PC-9 (cell line): ENCODE results near the gene ANXA7.

ENCODE experiments used
- EZH2 ChIP-seq: fragments of 200-600 bp; sonication (generic); IDR thresholded peaks from 2 replicates; pipeline ENCODE4 v1.8.0; 2017; ENCODE audit warnings: antibody characterized with exemption, low read depth
- TF ChIP-seq, protein P1 (sequence below): fragments of 200-600 bp; sonication (generic); conservative IDR thresholded peaks from 2 replicates; pipeline ENCODE4 v1.6.1; 2017; ENCODE audit warnings: mixed run types, antibody characterized with exemption, mild to moderate bottlenecking, moderate library complexity

DNA sequence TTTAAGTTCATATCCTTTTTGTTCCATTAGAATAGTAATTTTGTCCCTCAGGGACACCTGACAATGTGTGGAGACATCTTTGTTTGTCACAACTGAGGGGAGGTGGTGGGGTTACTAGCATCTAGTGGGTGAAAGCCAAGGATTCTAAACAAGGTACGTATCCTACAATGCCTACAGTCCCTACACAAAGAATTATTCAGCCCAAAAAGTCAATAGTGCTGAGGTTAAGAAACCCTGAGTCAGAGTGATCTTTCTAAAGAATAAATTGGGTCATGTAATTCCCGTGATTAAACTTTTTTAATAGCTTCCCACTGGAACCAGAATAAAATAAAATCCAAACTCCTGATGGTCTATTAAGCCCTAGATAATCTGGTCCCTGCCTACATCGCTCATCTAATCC is 2.7 kb upstream of the ANXA7 start:
- no peak for TF ChIP-seq EZH2
- TF ChIP-seq, protein P1, sequence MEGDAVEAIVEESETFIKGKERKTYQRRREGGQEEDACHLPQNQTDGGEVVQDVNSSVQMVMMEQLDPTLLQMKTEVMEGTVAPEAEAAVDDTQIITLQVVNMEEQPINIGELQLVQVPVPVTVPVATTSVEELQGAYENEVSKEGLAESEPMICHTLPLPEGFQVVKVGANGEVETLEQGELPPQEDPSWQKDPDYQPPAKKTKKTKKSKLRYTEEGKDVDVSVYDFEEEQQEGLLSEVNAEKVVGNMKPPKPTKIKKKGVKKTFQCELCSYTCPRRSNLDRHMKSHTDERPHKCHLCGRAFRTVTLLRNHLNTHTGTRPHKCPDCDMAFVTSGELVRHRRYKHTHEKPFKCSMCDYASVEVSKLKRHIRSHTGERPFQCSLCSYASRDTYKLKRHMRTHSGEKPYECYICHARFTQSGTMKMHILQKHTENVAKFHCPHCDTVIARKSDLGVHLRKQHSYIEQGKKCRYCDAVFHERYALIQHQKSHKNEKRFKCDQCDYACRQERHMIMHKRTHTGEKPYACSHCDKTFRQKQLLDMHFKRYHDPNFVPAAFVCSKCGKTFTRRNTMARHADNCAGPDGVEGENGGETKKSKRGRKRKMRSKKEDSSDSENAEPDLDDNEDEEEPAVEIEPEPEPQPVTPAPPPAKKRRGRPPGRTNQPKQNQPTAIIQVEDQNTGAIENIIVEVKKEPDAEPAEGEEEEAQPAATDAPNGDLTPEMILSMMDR: no peak
